DND-41 (cell line): Measurements from ENCODE around the gene TMEM203.

Source experiments
- ATAC-seq: fragments of 200-7000 bp; cut with Tn5 transposase; 3 replicates; pipeline ENCODE4 v1.9.1; 2021; ENCODE audit warnings: low read depth; ENCODE audit not compliant: insufficient read depth
- DNase-seq: peaks from one replicate; pipeline ENCODE4 v3.0.0-alpha.2; 2020
- H2AFZ ChIP-seq: 2 replicates; pipeline ENCODE4 v1.6.0; 2012; ENCODE audit warnings: low read depth, low read length
- H3K27ac ChIP-seq: 2 replicates; pipeline ENCODE4 v1.5.1; 2012; ENCODE audit warnings: low read length, inconsistent platforms
- H3K27me3 ChIP-seq: fragments of 200-600 bp; sonication (generic); 2 replicates; pipeline ENCODE4 v1.6.0; 2012; ENCODE audit warnings: low read length, mild to moderate bottlenecking, inconsistent platforms; ENCODE audit not compliant: insufficient read depth, poor library complexity
- H3K36me3 ChIP-seq: 2 replicates; pipeline ENCODE4 v1.5.1; 2012; ENCODE audit warnings: low read length, inconsistent platforms; ENCODE audit not compliant: insufficient read depth
- H3K4me1 ChIP-seq: 2 replicates; pipeline ENCODE4 v1.5.1; 2012; ENCODE audit warnings: mild to moderate bottlenecking, low read length; ENCODE audit not compliant: insufficient read depth
- H3K4me2 ChIP-seq: 2 replicates; pipeline ENCODE4 v1.6.0; 2012; ENCODE audit warnings: mild to moderate bottlenecking, moderate library complexity, low read length, inconsistent platforms; ENCODE audit not compliant: insufficient read depth
- H3K4me3 ChIP-seq, 2 experiments: fragments of 200-600 bp in 1 of 2; shearing (Covaris generic) in 1 of 2; 2 replicates each; pipeline ENCODE4 v1.5.1; 2012 to 2016; ENCODE audit warnings: inconsistent platforms in 2 of 2, low read length in 2 of 2, mild to moderate bottlenecking in 2 of 2, low read depth in 1 of 2, moderate library complexity in 1 of 2
- H3K79me2 ChIP-seq: 2 replicates; pipeline ENCODE4 v1.6.0; 2012; ENCODE audit warnings: low read length, inconsistent platforms; ENCODE audit not compliant: insufficient read depth
- H3K9ac ChIP-seq: 2 replicates; pipeline ENCODE4 v1.6.0; 2012; ENCODE audit warnings: low read depth, mild to moderate bottlenecking, inconsistent platforms, low read length, moderate library complexity
- H3K9me3 ChIP-seq: 2 replicates; pipeline ENCODE4 v1.5.1; 2012; ENCODE audit warnings: low read length, moderate library complexity, mild to moderate bottlenecking, inconsistent platforms; ENCODE audit not compliant: insufficient read depth, severe bottlenecking
- H4K20me1 ChIP-seq: 2 replicates; pipeline ENCODE4 v1.6.0; 2012; ENCODE audit warnings: low read length; ENCODE audit not compliant: insufficient read depth
- CTCF ChIP-seq: IDR thresholded peaks from 2 replicates; pipeline ENCODE4 v1.5.1; 2012; ENCODE audit warnings: borderline replicate concordance, low read length, moderate library complexity, mild to moderate bottlenecking; ENCODE audit not compliant: poor library complexity, severe bottlenecking; ENCODE audit errors: extremely low read depth
- EZH2 ChIP-seq: IDR thresholded peaks from 3 replicates; pipeline ENCODE4 v1.6.1; 2012; ENCODE audit warnings: borderline replicate concordance, low read depth, mild to moderate bottlenecking, moderate library complexity, low read length, inconsistent platforms; ENCODE audit not compliant: severe bottlenecking

Gene TMEM203

GRCh38 chr9:137167277-137167746, 38.1 kb downstream of the TMEM203 start:
- TF ChIP-seq CTCF (no peak), EZH2 (no peak)
- Histone ChIP-seq H3K4me1 (no peaks in the 10 kb centered on the region), H3K36me3 (no peaks in the 10 kb centered on the region), H3K4me3 (no peak overlapping the region), H4K20me1 (no peaks in the 10 kb centered on the region), H3K9me3 (no peaks in the 10 kb centered on the region), H2AFZ (no peak overlapping the region), H3K4me2 (no peak overlapping the region), H3K27me3 (peaks cover 28% of the 10 kb centered on the region), H3K9ac (no peak overlapping the region), H3K27ac (no peak overlapping the region), H3K79me2 (no peaks in the 10 kb centered on the region)
- ATAC-seq (peak; percentile 44; the same call in 1 of the 3 replicates), DNase-seq (no peak)

DNA sequence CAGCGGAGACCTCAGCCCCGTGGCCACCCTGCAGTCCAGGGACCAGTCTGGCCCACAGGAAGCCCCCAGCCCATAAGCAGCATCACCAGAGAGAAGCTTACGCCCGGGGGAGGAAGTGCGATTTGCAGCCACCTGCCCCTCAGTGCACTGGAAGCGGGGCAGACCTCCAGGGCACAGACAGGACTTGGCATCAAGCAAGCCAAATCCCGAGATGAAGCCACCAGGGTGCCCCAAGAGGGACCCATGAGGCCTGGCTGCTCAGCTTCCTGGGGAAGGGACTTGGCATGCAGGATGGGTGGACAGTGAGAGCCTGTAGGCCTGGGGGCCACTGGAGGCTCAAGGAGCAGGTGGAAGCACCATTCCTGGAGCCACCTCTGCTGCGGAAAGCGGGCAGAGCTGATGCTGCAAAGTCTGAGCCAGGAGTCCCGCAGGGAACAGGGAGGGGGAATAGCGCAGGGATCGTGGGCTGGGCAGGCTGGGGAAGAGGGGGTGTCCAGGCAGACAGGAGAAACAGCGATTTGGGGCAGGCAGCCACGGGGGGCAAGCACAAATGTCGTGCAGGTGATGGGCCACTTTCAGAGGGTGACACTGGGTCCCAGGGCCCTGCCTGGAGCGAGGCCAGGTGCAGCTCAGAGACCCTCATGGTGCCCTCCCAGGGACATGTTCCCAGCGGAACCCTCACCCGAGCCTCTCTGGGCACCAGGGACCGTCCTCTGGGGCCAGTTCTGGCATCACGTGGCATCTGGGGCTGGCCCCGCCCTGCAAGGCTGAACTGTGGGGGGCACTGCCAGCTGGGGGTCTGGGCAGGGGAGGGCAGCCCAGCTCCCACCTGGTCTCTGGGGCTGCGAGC, 38.8 kb downstream of the TMEM203 start:
- no peak overlapping the region for H2AFZ ChIP-seq
- no peak overlapping the region for H3K9ac ChIP-seq
- TF ChIP-seq EZH2 (no peak), CTCF (no peak)
- DNase-seq (no peak), ATAC-seq (no peak)
- H3K4me3 ChIP-seq: no peak overlapping the region
- H3K4me2 ChIP-seq: no peak overlapping the region
- H3K79me2 ChIP-seq: no peaks in the 10 kb centered on the region
- H3K36me3 ChIP-seq: no peaks in the 10 kb centered on the region
- no peaks in the 10 kb centered on the region for H3K9me3 ChIP-seq
- peaks cover 28% of the 10 kb centered on the region for H3K27me3 ChIP-seq
- H4K20me1 ChIP-seq: no peaks in the 10 kb centered on the region
- H3K4me1 ChIP-seq: no peaks in the 10 kb centered on the region
- no peak overlapping the region for H3K27ac ChIP-seq

DNA sequence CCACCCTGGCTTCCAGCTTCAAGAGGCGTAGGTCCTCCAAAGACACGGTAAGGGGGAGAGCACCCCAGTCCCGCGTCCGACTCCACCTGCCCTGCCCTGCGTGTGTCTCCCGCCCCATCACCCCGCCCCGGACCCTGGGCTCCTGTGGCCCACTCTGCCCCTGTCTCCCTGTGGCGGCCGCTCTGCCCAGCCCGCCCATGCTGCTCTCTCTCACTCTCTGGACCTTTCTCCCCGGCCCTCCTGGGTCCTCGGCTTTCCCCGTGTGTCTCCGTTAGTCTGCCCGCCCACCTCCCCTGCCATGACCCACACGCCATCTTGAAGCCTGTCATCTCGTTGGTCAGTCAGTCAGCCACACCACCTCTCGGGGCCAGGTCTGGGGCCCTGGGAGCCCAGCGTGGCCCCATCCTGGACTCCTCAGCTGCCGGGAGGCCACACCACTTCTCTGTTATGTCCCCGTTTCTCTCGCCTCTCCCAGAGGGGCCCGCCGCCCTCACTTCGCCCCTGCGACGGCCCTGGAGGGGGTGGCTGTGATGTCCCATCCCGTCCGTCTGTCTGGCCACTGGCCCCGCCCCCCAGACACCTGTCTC, 40.1 kb downstream of the TMEM203 start:
- H3K27ac ChIP-seq: no peak overlapping the region
- ATAC-seq (no peak), DNase-seq (no peak)
- no peaks in the 10 kb centered on the region for H4K20me1 ChIP-seq
- H3K27me3 ChIP-seq: peaks cover 28% of the 10 kb centered on the region
- no peak overlapping the region for H3K4me3 ChIP-seq
- H3K4me2 ChIP-seq: no peak overlapping the region
- TF ChIP-seq EZH2 (no peak), CTCF (no peak)
- H3K9ac ChIP-seq: no peak overlapping the region
- no peaks in the 10 kb centered on the region for H3K79me2 ChIP-seq
- H3K9me3 ChIP-seq: no peaks in the 10 kb centered on the region
- no peaks in the 10 kb centered on the region for H3K36me3 ChIP-seq
- no peaks in the 10 kb centered on the region for H3K4me1 ChIP-seq
- H2AFZ ChIP-seq: no peak overlapping the region
